Uterus (tissue), 4 donors: Measurements from ENCODE around the gene THSD1. TPM values are rescaled to one million over a fixed set of nuclear protein-coding genes. Genes with fewer than 3 reads are reported as not detected.

ENCODE experiments used
- DNase-seq, 2 donors: peaks; one replicate each; pipeline ENCODE4 v3.0.0-alpha.2; 2019 to 2020
- H3K27ac ChIP-seq, 2 donors: fragments of 200-600 bp; sonication (generic); 1 replicate in 1 of 2; 2 replicates in 1 of 2; pipeline ENCODE4 v1.5.1; 2016 to 2018
- H3K27me3 ChIP-seq, 2 donors: fragments of 200-600 bp; sonication (generic); one replicate each; pipeline ENCODE4 v1.5.1; 2018 to 2019; ENCODE audit warnings: control low read depth in 1 of 2
- H3K36me3 ChIP-seq, 2 donors: fragments of 200-600 bp; sonication (generic); one replicate each; pipeline ENCODE4 v1.5.1; 2019; ENCODE audit warnings: control low read depth in 1 of 2
- H3K4me1 ChIP-seq, 2 donors: fragments of 200-600 bp; sonication (generic); one replicate each; pipeline ENCODE4 v1.5.1; 2018 to 2019; ENCODE audit warnings: control low read depth in 1 of 2
- H3K4me3 ChIP-seq, 2 donors: fragments of 200-600 bp; sonication (generic); 1 replicate in 1 of 2; 2 replicates in 1 of 2; pipeline ENCODE4 v1.5.1; 2018 to 2019; ENCODE audit warnings: mild to moderate bottlenecking in 1 of 2
- H3K9me3 ChIP-seq, 2 donors: fragments of 200-600 bp; sonication (generic); one replicate each; pipeline ENCODE4 v1.5.1; 2019; ENCODE audit warnings: control low read depth in 1 of 2
- CTCF ChIP-seq, 4 experiments: fragments of 200-600 bp in 2 of 4; fragments of 450-650 bp in 2 of 4; sonication (generic) in 2 of 4; IDR thresholded peaks; one replicate each; pipeline ENCODE4 v1.5.1; 2016 to 2019; ENCODE audit warnings: antibody characterized with exemption in 4 of 4, mild to moderate bottlenecking in 2 of 4, moderate library complexity in 1 of 4
- POLR2A ChIP-seq, 2 donors: fragments of 450-650 bp; IDR thresholded peaks; one replicate each; pipeline ENCODE4 v1.6.1; 2016; ENCODE audit warnings: antibody characterized with exemption in 2 of 2, mild to moderate bottlenecking in 1 of 2, moderate library complexity in 1 of 2
- intact Hi-C: fragments of 100-400 bp; cut with DNase I; formaldehyde crosslinking; loops from one replicate; pipeline ENCODE4 v1.15.1; 2023; ENCODE audit warnings: low total_unique reads
- total RNA-seq, 4 donors: library from RNA; depleted of rRNA in 3 of 4; stranded (reverse); fragments of >200 nt in 3 of 4; gene quantifications; one replicate each; pipeline versions ENCODE4 v1.1.0 to v1.2.4, GENCODE V29; 2014 to 2023
- donor health status: DM: yes; HTN: yes; CAD: no.

The THSD1 gene
- total RNA-seq, 4 donors from 2014 or later = 5.3 to 31.2 (median 20.1) TPM

GRCh38 chr13:52406629-52407028 is 657 bp upstream of the THSD1 start:
- no peaks in the 10 kb centered on the region for H3K36me3 ChIP-seq
- H3K27ac ChIP-seq = peak overlapping the region in 1 of 2 donors; percentile 24
- no peak overlapping the region for H3K4me3 ChIP-seq
- H3K9me3 ChIP-seq = no peaks in the 10 kb centered on the region
- no peaks in the 10 kb centered on the region for H3K4me1 ChIP-seq
- no peak for TF ChIP-seq CTCF (IDR thresholded peaks at IDR 0.05)
- no peak for TF ChIP-seq POLR2A (IDR thresholded peaks at IDR 0.05)
- no peak for DNase-seq
- no peaks in the 10 kb centered on the region for H3K27me3 ChIP-seq
- intact Hi-C loops = no loop called here

GRCh38 chr13:52405369-52405766 is 604 bp downstream of the THSD1 start:
- no peak for DNase-seq
- TF ChIP-seq POLR2A (IDR thresholded peaks at IDR 0.05) (no peak), CTCF (IDR thresholded peaks at IDR 0.05) (no peak)
- H3K9me3 ChIP-seq = no peaks in the 10 kb centered on the region
- no peaks in the 10 kb centered on the region for H3K27me3 ChIP-seq
- intact Hi-C loops = no loop called here
- H3K4me1 ChIP-seq = no peaks in the 10 kb centered on the region
- no peaks in the 10 kb centered on the region for H3K36me3 ChIP-seq
- peak overlapping the region; percentile 9 to 47 for H3K27ac ChIP-seq
- peak overlapping the region; percentile 22 to 35 for H3K4me3 ChIP-seq

GRCh38 chr13:52399708-52400107 is 6.3 kb downstream of the THSD1 start:
- Histone ChIP-seq H3K36me3 (no peaks in the 10 kb centered on the region), H3K4me1 (no peaks in the 10 kb centered on the region), H3K27me3 (no peaks in the 10 kb centered on the region), H3K4me3 (no peak overlapping the region), H3K27ac (no peak overlapping the region), H3K9me3 (no peaks in the 10 kb centered on the region)
- TF ChIP-seq CTCF (IDR thresholded peaks at IDR 0.05) = no peak
- TF ChIP-seq POLR2A (IDR thresholded peaks at IDR 0.05) = no peak
- intact Hi-C loops = no loop called here
- DNase-seq = no peak

GRCh38 chr13:52399046-52399445 is 6.9 kb downstream of the THSD1 start:
- TF ChIP-seq CTCF (IDR thresholded peaks at IDR 0.05) = no peak
- TF ChIP-seq POLR2A (IDR thresholded peaks at IDR 0.05) = no peak
- H3K27ac ChIP-seq = no peak overlapping the region
- H3K36me3 ChIP-seq = no peaks in the 10 kb centered on the region
- no peak overlapping the region for H3K4me3 ChIP-seq
- no peaks in the 10 kb centered on the region for H3K9me3 ChIP-seq
- H3K4me1 ChIP-seq = no peaks in the 10 kb centered on the region
- no peaks in the 10 kb centered on the region for H3K27me3 ChIP-seq
- no peak for DNase-seq
- intact Hi-C loops = no loop called here

- Histone ChIP-seq H3K9me3 (no peaks in the 10 kb centered on the region), H3K4me1 (no peaks in the 10 kb centered on the region), H3K27ac (no peak overlapping the region), H3K4me3 (no peak overlapping the region), H3K36me3 (no peaks in the 10 kb centered on the region), H3K27me3 (no peaks in the 10 kb centered on the region)
- intact Hi-C loops = no loop called here
- TF ChIP-seq CTCF (IDR thresholded peaks at IDR 0.05) (no peak), POLR2A (IDR thresholded peaks at IDR 0.05) (no peak)
- DNase-seq = no peak
Observed at GRCh38 chr13:52395704-52396103, 10.3 kb downstream of the THSD1 start.
